HTERT RPE-1 (cell line): Measurements from ENCODE around the gene KEL.

Experiments
- in situ Hi-C: fragments of 300-500 bp; cut with MboI; formaldehyde crosslinking; loops from 4 replicates; pipeline ENCODE4 v1.14.3; 2020; ENCODE audit warnings: low sequenced_read_pairs

Gene KEL

DNA sequence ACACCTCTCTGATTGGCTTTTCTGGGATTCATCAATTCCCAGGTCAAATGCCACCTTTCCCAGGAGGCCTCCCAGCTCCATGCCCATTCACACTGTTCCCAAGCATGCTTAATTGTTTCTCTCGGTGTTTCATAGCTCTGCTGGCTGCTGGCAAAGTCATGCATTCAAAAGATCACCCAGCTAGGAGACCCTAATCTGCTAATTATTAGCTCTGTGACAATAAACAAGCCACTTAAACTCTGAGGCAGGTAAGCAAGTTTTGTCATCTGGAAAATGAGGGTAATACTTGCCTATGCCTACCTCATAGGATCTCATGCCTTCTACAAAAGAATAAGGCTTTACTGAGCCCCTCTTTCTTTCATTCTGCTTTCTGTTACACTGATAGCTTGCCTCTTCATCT, 828 bp upstream of the KEL start:
- in situ Hi-C loops = no loop called here

DNA sequence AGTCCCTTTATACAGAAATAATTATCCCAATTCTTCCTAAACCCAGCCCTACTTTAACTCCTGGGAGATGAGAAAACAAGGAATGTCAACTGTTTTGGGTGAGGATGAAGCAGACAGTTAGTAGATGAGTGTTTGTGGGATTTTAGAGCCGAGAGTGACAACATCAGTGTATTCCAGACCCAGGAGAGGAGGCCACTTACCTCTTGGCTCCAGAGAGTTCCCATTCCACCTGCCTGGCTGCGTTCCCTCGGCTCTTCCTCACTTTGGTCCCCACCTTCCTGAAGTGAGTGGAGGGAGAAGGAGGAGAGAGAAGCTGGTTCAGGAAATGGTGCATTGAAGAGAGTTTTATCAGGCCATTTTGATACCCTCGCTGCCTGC, 579 bp downstream of the KEL start:
- in situ Hi-C loops = no loop called here

DNA sequence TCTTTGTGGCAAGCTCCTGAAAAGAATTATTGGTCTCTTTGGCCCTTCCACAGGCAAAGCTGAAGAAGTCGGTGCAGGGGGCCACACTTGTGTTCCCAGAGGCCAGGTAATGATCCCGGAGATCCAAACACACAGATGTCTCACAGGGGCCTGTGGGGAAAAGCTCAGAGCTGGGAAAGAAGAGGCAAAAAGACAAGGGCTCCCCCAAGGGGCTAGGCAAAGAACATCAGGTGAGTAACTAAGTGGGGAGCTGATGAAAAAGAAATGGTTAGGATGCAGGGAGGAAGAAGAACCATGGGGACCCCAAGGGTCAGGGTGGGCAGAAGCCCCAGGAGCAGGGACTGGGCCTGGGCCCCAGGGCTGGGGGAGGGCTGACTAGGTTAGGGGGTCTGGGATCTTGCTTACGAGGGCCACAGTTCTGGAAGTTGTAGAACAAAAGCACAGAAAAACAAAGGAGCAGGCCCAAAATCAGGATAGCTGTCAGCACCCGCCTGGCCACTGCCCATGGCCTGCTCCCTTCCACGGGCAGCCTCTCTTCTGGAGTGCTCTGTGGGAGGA, 1.1 kb downstream of the KEL start:
- in situ Hi-C loops = no loop called here

DNA sequence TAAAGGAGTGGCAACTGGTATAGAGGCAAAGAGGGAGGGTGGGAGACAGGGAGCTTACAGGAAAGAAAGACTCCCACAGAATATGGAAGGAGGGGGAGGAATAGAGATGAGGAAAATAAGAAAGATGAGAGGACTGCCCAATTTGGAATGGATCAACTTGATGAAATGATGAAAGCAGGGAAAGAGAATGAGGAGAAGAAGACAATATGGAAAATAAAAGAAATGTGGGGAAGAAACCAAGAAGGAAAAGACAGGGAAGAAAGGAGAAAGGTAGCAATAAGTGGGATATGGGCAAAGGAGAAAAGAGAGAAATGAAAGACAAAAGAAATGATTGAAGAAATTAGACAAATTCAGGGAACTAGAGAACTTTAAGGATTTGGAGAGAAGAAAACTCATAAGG, 3.0 kb downstream of the KEL start:
- in situ Hi-C loops = no loop called here

DNA sequence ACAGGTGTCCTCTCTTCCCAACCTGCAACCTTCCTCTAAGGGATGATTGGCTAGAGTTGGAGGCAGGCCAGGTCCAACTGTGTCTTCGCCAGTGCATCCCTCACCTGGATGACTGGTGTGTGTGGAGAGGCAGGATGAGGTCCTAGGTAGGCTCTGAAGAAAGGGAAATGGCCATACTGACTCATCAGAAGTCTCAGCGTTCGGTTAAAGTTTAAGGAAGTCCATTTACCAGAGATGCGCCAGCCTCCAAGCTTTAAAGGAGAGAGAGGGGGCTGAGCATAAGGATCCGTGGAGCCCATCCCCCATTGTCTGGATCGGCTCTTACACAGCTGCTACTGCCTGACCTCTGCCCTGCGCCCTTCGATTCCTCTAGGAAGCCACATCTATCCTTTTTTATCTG, 4.4 kb downstream of the KEL start:
- in situ Hi-C loops = no loop called here

DNA sequence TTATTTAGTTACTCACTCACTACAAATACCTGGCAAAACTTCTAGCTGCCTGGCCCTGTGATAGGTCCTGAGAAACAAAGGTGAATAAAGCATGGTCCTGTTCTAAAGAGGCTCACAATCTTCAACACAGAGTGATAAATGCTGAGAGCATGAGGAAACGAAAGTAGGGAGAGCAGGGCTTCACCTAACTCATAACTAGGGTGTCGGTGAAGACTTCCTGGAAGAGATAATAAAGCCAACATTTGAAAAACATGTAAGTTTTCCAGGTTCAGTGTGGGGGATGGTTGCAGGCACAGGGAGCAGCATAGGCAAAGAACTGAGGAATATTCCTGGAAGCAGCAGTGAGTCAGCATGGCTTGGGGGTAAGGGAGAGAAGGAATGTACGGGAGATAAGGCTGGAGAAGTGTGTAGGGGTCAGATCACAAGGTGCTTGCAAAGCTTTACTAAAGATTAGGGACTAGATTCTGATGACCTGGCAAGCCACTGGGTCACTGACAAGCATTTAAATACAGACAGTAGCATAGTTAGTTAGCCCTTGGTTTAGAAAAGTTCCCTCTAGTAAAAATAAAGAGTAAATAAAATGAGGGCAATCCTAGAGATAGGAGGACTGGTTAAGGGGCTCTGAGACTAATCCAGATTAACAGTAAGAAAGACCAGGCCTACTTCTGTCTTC, 5.1 kb downstream of the KEL start:
- in situ Hi-C loops = no loop called here

DNA sequence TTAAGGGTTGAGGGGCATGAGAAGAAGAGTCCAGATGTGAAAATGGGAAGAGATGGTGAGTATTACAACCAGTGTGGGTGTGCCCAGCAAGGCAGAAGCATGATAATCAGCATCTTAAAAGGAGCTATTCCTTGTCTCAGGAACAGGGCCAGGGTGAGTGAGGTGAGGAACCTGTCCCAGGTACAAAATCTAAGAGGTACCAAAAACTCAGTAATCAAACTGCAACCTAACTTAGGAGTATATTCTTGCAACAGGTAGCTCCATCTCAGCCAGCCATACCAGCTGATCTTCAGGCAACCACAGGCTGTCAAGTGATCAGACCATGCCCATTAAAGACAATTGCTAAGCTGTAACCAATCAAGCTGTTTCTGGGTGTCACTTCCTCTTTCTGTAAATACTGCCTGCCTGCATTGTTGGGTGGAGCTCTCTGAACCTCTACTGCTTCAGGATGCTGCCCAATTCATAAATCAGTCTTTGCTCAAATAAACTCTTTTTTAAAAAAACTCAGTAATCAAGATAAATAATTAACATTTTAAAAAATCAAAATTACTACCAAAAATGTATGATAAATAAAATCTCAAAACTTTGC, 7.4 kb downstream of the KEL start:
- in situ Hi-C loops = no loop called here

DNA sequence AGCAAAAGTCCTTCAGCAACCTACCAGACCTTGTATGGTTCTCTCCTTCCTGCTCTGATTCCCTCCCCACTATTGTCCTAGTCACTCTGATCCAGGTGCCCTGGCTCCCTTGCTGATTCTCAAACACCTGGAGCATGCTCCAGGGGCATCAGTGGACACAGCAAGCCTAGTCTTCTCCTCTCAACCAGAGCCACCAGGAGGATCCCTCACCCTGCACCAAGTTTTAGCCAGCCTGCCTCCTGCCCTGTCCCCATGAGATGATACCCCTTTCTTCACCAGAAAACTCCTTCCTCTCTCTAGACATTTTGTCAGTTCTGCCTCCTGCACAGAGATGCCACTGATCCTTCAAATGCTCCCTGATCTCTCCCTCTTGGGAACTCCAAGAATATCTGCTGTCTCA, 11.9 kb downstream of the KEL start:
- in situ Hi-C loops = no loop called here

DNA sequence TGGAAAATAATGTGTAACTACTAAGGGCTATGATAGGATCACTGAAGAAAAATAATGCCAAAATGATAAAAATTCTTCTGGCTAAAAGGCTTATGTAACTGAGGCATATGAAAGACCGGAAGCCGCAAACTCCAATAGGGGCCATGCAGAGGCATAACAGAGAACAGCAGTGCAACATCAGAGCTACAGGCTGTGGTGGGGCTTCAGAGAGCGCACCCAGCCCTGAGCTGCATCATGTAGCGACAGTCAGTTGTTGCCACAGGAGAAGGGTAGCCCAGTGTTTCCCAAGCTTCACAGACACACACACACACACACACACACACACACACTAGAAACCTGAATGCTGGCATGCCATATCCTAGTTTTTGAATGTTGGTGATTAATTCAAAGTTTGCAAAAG, 13.6 kb downstream of the KEL start:
- in situ Hi-C loops = no loop called here

DNA sequence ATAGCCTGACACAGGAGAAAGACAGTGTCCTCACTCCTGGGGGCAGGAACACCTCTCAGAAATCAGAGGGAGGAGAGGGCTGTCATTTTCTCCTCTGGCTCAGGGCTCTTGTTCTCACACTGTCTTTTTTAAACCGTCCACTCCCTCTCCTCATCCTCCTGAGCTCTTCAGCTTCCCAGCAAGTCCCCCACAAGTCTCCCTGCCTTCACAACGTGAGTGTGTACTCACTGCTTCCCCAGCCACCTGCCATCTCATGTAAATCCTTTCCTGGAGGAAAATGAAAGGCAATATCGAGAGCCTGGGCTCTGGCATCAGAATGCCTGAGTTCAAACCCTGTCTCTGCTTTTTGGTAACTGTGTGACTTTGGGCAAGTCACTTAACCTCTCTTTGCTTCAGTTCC, 17.2 kb downstream of the KEL start:
- in situ Hi-C loops = no loop called here

DNA sequence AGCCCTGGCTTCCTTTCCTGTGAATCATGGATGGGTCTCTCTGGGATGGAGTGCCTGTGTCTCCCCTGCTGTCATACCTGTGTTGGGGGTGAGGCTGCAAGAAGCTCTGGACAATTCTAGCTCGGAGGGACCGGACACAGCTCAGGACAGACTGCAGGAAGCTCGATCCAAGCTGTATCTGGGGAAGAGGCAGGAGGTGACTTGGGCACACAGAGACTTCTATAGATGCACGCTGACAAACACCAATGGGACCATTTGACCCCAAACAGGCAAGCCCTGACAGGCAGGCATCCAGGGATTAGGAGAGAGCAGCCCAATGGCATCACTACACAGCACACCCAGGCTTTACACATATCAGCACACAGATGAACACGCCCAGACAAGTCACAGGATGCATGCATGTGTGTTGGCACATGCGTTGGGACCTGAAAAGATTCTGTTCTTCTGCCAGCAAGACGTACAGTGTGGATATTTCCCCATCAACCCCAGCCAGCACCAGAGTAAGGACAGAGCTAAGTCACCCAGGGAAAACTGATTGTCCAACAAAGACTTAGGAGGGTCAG, 18.4 kb downstream of the KEL start:
- in situ Hi-C loops = no loop called here

DNA sequence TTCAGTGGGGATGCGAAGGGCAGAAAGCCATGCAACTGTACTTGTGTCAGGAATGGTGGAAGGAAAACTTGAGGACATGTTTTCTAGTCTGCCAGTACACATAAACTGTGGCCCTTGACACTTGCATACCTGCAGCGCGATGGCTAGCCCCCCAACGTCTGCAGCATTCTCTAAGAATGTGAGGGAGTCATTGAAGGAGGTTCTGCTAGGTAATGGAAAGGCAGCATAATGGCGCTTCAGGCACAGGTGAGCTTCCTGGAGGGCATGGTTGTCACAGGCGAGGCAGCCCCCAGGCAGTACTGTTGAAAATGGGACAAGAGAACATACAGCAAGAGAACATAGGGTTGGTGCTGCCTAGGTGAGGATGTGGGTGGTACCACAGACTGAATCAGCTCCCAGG, 19.4 kb downstream of the KEL start:
- in situ Hi-C loops = no loop called here

DNA sequence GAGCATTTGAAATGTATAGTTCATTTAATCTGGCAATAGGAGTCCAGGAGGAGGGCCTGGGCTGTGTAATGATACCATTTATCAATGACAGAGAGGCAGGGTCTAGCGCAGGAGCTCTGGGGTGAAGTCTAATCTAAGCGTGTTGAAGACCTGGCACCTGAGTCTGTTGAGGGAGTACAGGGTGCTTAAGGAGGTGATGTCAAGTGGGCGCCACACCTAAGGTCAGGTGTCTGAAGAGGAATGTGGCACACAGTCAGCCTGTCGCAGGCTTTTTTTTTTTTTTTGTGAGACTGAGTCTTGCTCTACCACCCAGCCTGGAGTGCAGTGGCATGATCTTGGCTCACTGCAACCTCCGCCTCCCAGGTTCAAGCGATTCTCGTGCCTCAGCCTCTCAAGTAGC, 20.6 kb downstream of the KEL start:
- in situ Hi-C loops = no loop called here

DNA sequence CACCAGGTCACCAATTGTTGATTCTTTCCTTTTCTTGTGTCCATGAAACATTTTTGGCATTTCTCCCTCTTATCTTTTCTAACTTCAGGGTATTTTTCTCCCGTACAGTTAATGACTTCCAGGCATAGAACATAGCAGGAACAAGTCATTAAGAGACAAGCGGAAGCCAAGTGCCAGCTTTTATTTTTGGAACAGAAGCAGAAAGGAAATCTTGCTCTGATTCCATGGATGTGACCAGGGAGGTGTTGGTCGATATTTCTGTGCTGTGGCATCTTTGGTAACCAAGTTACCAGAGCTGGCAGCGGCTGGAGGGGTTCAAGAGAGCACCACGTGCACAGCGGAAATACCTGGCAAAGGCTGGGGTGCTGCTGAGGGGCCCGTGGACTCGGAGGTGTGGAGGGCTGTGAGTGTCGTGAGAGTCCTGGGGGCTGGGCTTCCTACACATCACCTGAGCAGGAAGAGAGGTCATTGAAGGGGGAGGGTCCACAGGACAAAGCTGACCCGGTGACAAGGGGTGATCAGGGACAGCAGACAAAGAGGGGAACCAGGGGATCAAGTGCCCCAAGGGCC, 21.1 kb downstream of the KEL start:
- in situ Hi-C loops = no loop called here

DNA sequence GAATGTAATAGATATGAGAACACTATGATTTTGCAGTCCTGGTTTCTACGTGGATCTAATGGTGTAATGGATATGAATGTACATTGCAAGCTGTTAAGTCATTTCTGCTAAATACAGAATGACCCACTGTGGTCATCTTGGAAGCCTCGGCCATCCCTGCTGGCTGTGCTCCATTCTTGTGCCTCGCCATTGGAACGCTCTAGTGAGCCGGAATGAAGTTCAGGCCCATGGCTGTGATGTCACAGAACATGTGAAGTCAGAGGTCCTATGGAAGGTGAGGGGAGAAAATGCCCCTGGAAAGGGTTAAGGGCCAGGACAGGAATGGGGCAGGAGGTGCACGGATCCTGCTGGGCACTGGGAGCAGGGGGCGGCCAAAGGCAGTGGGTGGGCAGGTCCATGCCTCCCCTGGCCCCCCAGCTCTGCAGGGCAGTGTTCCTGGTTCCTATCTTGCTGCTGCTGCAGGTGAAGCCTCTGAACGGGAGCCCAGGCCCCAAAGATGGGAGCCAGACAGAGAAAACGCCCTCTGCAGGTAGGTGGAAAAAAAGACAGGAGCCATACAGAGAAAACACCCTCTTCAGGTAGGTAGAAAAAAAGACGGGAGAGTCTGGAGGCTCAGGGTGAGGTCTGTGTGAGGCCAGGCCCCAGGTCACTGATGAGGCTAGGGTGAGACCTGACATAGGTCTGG, 22.8 kb downstream of the KEL start, which contains the start of gene LLCFC1:
Gene LLCFC1 (plus strand): TSS at position 259 of the 685 bp plus-strand sequence. CDS start 138 bp downstream, at position 397.
- in situ Hi-C loops = no loop called here

DNA sequence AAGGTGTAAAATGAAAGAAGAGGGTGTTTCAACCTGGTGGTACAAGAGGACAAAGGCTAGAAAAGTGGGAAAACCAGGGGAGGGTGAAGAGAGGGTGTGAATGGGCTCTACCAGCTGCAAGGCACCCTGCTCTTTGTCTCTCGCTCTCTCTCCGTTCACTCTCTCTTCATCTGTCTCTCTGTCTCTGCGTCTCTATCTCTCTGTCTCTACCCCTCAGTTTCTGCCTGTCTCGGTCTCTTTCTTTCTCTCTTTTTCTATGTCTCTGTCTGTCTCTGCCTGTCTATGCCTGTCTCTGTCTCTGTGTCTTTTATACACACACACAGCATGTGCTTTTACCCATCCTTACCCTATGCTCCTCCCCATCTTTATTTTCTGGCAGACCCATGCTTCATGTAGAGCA, 23.6 kb downstream of the KEL start:
- in situ Hi-C loops = no loop called here

DNA sequence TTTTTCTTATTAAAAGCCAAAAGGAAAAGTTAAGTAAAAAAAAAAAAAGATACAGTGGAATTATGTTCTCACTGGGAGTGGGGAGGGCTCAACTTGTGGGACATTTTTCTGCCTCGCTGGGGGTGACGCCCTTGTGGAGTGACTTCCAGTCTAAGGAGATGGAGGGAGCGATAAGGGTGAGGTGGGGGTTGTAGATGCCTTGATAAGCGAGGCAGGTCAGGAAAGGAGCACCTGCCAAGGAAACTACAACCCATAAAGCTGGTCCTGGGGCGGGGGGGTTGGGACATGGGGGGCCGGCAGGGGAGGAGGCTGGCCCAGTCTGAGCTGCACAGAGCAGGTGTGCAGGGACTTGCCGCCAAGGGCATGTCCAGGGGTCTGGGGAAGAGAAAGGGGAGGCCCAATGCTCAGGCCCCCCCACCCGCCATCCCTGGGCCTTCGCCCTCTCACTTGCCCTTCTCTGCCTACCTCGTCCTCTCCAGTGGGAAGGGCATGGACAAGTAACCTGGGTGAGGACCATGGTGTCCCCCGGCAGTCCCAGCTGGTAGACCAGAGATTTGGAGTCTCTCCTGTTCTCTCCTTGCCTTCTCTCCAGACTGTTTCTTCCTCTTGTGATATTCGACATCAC, 26.1 kb downstream of the KEL start:
- in situ Hi-C loops = no loop called here

DNA sequence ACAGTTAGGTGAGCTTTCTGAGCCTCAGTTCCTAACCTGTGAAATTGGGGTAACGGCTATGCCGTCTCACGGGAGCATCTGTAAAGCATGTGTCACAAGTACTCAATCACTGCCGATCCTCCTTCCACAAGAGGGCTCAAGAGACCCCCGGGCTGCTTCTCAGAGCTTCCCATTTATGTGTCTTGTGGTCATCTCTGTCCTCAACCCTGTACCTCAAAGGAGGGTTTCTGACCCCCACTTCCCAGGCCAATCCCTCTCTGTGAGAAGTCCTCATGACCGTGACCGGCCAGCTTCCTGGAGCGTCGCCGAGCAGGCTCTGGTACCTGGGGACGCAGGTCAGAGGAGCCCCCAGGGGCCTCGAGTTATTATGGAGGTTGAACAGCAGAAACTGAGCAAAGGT, 28.1 kb downstream of the KEL start:
- in situ Hi-C loops = no loop called here

DNA sequence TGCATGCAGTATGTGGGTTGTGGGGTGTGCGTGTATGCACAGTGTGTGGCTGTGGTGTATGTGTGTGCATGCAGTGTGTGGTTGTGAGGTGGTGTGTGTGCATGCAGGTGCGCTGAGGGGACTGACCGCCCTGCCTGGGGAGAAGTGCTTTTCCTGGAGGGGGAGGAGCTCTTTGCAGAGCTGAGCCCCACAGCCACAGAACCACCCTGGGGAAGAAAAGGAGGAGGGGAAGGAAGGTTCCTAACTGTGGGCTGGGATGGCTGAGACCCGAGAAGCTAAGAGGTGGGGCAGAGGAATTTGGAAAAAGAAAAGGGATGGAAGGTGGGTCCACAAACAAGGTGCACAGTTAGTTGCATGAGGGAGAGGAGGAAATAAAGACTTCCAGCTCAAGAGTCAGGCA, 28.5 kb downstream of the KEL start, which contains the start of gene TRPV5:
Gene TRPV5 (minus strand): TSS at position 123 of the 400 bp plus-strand sequence. CDS start 287 bp downstream, outside the sequence.
- in situ Hi-C loops = no loop called here

DNA sequence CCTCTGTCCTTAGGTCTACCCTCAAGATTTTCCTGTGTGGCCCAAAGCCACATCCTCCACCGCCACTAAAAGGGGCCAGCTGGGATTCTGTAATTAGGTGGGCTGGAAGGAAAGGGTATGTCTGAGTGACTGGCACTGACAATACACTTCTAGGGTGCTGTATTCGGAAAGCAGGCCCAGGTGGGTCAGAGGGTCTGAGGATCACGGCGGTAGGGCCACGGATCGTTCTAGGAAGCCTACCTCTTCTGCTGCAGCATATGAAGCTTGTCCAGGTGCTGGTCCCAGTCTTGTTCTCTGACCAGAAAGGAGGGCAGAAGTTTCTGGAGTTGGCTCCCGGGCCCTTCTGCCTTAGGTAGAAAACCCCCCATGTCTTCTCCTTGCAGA, 29.1 kb downstream of the KEL start:
- in situ Hi-C loops = no loop called here
